GM12878 (cell line): ENCODE data around the gene SAC3D1. TPM values are rescaled to one million over a fixed set of nuclear protein-coding genes. Genes with fewer than 3 reads are reported as not detected.

Experiments
- ATAC-seq: fragments of 200-7000 bp; cut with Tn5 transposase; 3 replicates; pipeline ENCODE4 v1.9.1; 2020; ENCODE audit warnings: mild to moderate bottlenecking, moderate library complexity
- BruUV-seq: library from RNA; stranded (reverse); fragments of 400-500 nt; replicated peaks from 2 replicates; lab custom pipeline; 2021; lab: Mats Ljungman, UMichigan
- CTCF ChIA-PET: fragments of 300-600 bp; sonication (Branson Sonifier 250); formaldehyde crosslinking; extraction: SDS; loops from one replicate; lab custom pipeline; 2021; ENCODE audit warnings: inconsistent platforms; lab: Yijun Ruan, JAX
- POLR2A ChIA-PET: fragments of 350-600 bp; formaldehyde crosslinking; extraction: SDS; loops from one replicate; lab custom pipeline; 2021; ENCODE audit warnings: inconsistent platforms; lab: Charles Lee
- RAD21 ChIA-PET: fragments of 300-600 bp; sonication (Branson Sonifier 250); formaldehyde crosslinking; loops from one replicate; lab custom pipeline; 2023; ENCODE audit warnings: antibody characterized with exemption; ENCODE audit not compliant: unreplicated experiment; lab: Charles Lee
- SMC1A ChIA-PET: fragments of 300-600 bp; sonication (Branson Sonifier 250); formaldehyde crosslinking; loops from one replicate; lab custom pipeline; 2023; ENCODE audit not compliant: unreplicated experiment, uncharacterized antibody; lab: Charles Lee
- DNase-seq: peaks from one replicate; pipeline ENCODE4 v3.0.0-alpha.2; 2011; ENCODE audit warnings: low read depth, low spot score
- FAIRE-seq: peaks from 3 replicates; lab custom pipeline; 2011; peaks lifted over from hg19 to GRCh38; lab: Jason Lieb, UNC
- H2AFZ ChIP-seq: 2 replicates; pipeline ENCODE4 v1.6.0; 2011; ENCODE audit warnings: low read depth, low read length, control low read depth; ENCODE audit not compliant: control insufficient read depth
- H3K27ac ChIP-seq: 2 replicates; pipeline ENCODE4 v1.5.1; 2011; ENCODE audit warnings: control low read depth; ENCODE audit not compliant: control insufficient read depth, insufficient read depth
- H3K27me3 ChIP-seq, 2 experiments: replicated peaks in 1 of 2; 2 replicates each; pipeline versions ENCODE4 v1.6.0 to v1.6.1; 2011; ENCODE audit warnings: low read length in 1 of 2; ENCODE audit not compliant: control insufficient read depth in 2 of 2, insufficient read depth in 2 of 2
- H3K36me3 ChIP-seq, 2 experiments: 2 replicates each; pipeline ENCODE4 v1.5.1; 2011; ENCODE audit warnings: low read length in 1 of 2; ENCODE audit not compliant: control insufficient read depth in 2 of 2, insufficient read depth in 2 of 2
- H3K4me1 ChIP-seq: 2 replicates; pipeline ENCODE4 v1.6.1; 2011; ENCODE audit warnings: mild to moderate bottlenecking, low read length, moderate library complexity, mixed read lengths; ENCODE audit not compliant: control insufficient read depth, insufficient read depth
- H3K4me2 ChIP-seq: 2 replicates; pipeline ENCODE4 v1.6.0; 2011; ENCODE audit warnings: control low read depth; ENCODE audit not compliant: control insufficient read depth, insufficient read depth
- H3K4me3 ChIP-seq: fragments of 200-600 bp; sonication (generic); 2 replicates; pipeline ENCODE4 v1.5.1; 2016
- H3K79me2 ChIP-seq: 2 replicates; pipeline ENCODE4 v1.6.0; 2011; ENCODE audit warnings: low read length; ENCODE audit not compliant: control insufficient read depth, insufficient read depth
- H3K9ac ChIP-seq: 2 replicates; pipeline ENCODE4 v1.8.0; 2011; ENCODE audit warnings: low read length, control low read depth, mixed read lengths; ENCODE audit not compliant: control insufficient read depth, insufficient read depth
- H3K9me3 ChIP-seq: replicated peaks from 3 replicates; pipeline ENCODE4 v1.5.1; 2011; ENCODE audit warnings: mild to moderate bottlenecking, low read length; ENCODE audit not compliant: control insufficient read depth, insufficient read depth
- H4K20me1 ChIP-seq: 2 replicates; pipeline ENCODE4 v1.6.0; 2011; ENCODE audit not compliant: control insufficient read depth, insufficient read depth
- ESRRA ChIP-seq: IDR thresholded peaks from 2 replicates; pipeline ENCODE4 v1.6.1; 2012; ENCODE audit warnings: mild to moderate bottlenecking, low read length, improper control_type of control experiment
- JUNB ChIP-seq: IDR thresholded peaks from 2 replicates; pipeline ENCODE4 v1.6.1; 2016; ENCODE audit warnings: antibody characterized with exemption, mild to moderate bottlenecking
- POLR2AphosphoS2 ChIP-seq: IDR thresholded peaks from 2 replicates; pipeline ENCODE4 v1.6.1; 2011; ENCODE audit warnings: low read depth, mild to moderate bottlenecking, low read length, improper control_type of control experiment, moderate library complexity
- SMC3 ChIP-seq: IDR thresholded peaks from 2 replicates; pipeline ENCODE4 v1.6.1; 2011; ENCODE audit warnings: low read length, improper control_type of control experiment, borderline replicate concordance
- WRNIP1 ChIP-seq: IDR thresholded peaks from 2 replicates; pipeline ENCODE4 v1.6.1; 2011; ENCODE audit warnings: low read depth, low read length, improper control_type of control experiment, borderline replicate concordance
- ZBTB11 ChIP-seq: fragments of 450-650 bp; formaldehyde crosslinking; IDR thresholded peaks from 2 replicates; pipeline ENCODE4 v1.5.0; 2022; ENCODE audit warnings: mild to moderate bottlenecking, missing genetic modification characterization
- WGBS: methylation state at CpG from one replicate; pipeline ENCODE4 v1.1.6; 2016; ENCODE audit warnings: low lambda C conversion rate; ENCODE audit not compliant: insufficient replicate concordance, insufficient coverage; ENCODE audit errors: missing lambda C conversion rate; 5-methylcytosine and 5-hydroxymethylcytosine counted together
- in situ Hi-C: fragments of 300-500 bp; cut with MboI; formaldehyde crosslinking; loops from 9 replicates; pipeline ENCODE4 v1.14.3; 2018; ENCODE audit warnings: mixed read lengths
- intact Hi-C: fragments of 100-400 bp; cut with micrococcal nuclease; formaldehyde crosslinking; loops from one replicate; pipeline ENCODE4 v1.14.2; 2022; ENCODE audit not compliant: unreplicated experiment
- polyA plus RNA-seq, 11 experiments: library from polyadenylated mRNA; depleted of rRNA in 4 of 11; unstranded in 6 of 11; stranded (reverse) in 5 of 11; fragments of >200 nt; fragmentation: Nextera tagmentation in 4 of 11; fragmentation: Illumina TruSeq in 1 of 11; extraction: Ambion mirVana in 4 of 11; extraction: Trizol in 1 of 11; gene quantifications; 1 replicate in 1 of 11; 2 replicates in 10 of 11; pipeline versions ENCODE4 v1.2.1 to v1.2.3, GENCODE V29; 2011 to 2016; ENCODE audit warnings: inconsistent platforms in 2 of 11, missing spikeins in 2 of 11, low read depth in 1 of 11
- total RNA-seq, 4 experiments: library from RNA; depleted of rRNA in 3 of 4; stranded (reverse); fragments of >200 nt in 3 of 4; fragmentation: Illumina TruSeq in 1 of 4; extraction: Trizol in 1 of 4; gene quantifications; 2 replicates each; pipeline versions ENCODE4 v1.2.1 to v1.2.3, GENCODE V29; 2013 to 2021

The SAC3D1 gene
- total and polyA plus RNA-seq, 10 of the 15 experiments (the other 5 are each of a cell fraction or from before 2014, with no cell fraction given) = 0.16 to 44.6 (median 12.1) TPM

- H3K4me1 ChIP-seq = peaks cover 41% of the 10 kb centered on the region
- no peaks in the 10 kb centered on the region for H4K20me1 ChIP-seq
- no peak for TF ChIP-seq JUNB
- TF ChIP-seq SMC3 = no peak
- TF ChIP-seq WRNIP1 = no peak
- TF ChIP-seq ESRRA = no peak
- TF ChIP-seq ZBTB11 = no peak
- TF ChIP-seq POLR2AphosphoS2 = no peak
- RAD21 ChIA-PET = no interaction called here
- POLR2A ChIA-PET = interaction anchor here (0.6 to 1.4 kb wide), 5 partner anchors 9 to 269 kb away, joined by 3 to 7 read pairs (median 3); partner anchors contain the start of gene SAC3D1
- no peak within 1 kb of the TSS for H3K9ac ChIP-seq
- SMC1A ChIA-PET = no interaction called here
- no peak within 1 kb of the TSS for H3K27ac ChIP-seq
- intact Hi-C loops = no loop called here
- BruUV-seq = no TSS peak
- H3K36me3 ChIP-seq = no peaks in the 10 kb centered on the region
- no peak for DNase-seq
- no peak for ATAC-seq
- WGBS = 66% methylated on average over 8 of the region's 8 CpGs
- in situ Hi-C loops = no loop called here
- H3K4me2 ChIP-seq = no peak within 1 kb of the TSS
- FAIRE-seq = no peak
- CTCF ChIA-PET = interaction anchor here (1.1 kb wide), 2 partner anchors 59 to 211 kb away, joined by 3 read pairs; partner anchors contain the start of gene ZNHIT2
- no peaks in the 10 kb centered on the region for H3K9me3 ChIP-seq
- no peaks in the 10 kb centered on the region for H3K79me2 ChIP-seq
- H2AFZ ChIP-seq = no peak within 1 kb of the TSS
- H3K27me3 ChIP-seq = no peaks in the 10 kb centered on the region
- no peak within 1 kb of the TSS for H3K4me3 ChIP-seq
These were observed 17.5 kb downstream of the SAC3D1 start, which contains the start of gene NAALADL1 for GRCh38 chr11:65058419-65059054. Gene NAALADL1 (minus strand): TSS chr11:65058553. CDS start chr11:65058521, 32 bp downstream.
